ENCODE measurements around the gene HIP1R.

HIP1R gene

DNA sequence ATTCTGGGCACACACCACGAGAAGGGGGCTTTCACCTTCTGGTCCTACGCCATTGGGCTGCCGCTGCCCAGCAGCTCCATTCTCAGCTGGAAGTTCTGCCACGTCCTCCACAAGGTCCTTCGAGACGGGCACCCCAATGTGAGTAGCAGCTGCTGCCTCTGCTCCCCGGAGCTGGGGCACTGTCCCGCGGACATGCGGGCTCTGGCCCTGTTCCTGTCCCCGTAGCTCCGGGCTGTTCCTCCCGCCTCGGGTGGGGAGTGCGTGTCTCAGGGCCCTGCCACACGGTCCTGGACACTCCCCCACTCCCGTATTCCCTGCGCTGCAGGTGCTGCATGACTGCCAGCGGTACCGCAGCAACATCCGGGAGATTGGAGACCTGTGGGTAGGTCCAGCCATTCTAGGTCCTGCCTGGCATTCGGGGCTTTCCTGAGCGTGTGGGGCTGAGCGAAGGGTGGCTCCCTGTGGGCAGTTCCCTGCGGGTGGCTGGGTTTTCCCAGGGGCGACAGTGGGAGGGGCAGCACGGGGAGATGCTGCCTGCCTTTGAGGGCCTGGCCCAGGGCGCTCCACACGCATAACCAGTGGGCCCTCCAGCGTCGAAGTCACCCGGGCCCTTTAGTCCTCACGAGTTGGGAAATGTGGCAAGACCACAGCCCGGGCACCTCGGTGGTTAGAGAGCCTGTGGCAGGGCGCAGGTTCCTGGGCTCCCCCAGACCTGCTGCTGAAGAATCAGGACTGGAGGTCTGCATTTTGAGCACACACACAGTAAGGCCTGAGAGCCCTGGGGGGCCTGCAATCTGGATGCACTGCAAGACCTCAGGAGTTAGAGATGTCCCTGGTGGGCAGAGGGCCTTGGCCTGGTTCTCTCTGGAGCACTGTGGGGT lies 13.5 kb downstream of the HIP1R start:
- no peak overlapping the region for H3K27ac ChIP-seq
- H3K36me3 ChIP-seq = no peaks in the 10 kb centered on the region
- TF ChIP-seq, protein P1, sequence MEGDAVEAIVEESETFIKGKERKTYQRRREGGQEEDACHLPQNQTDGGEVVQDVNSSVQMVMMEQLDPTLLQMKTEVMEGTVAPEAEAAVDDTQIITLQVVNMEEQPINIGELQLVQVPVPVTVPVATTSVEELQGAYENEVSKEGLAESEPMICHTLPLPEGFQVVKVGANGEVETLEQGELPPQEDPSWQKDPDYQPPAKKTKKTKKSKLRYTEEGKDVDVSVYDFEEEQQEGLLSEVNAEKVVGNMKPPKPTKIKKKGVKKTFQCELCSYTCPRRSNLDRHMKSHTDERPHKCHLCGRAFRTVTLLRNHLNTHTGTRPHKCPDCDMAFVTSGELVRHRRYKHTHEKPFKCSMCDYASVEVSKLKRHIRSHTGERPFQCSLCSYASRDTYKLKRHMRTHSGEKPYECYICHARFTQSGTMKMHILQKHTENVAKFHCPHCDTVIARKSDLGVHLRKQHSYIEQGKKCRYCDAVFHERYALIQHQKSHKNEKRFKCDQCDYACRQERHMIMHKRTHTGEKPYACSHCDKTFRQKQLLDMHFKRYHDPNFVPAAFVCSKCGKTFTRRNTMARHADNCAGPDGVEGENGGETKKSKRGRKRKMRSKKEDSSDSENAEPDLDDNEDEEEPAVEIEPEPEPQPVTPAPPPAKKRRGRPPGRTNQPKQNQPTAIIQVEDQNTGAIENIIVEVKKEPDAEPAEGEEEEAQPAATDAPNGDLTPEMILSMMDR (IDR thresholded peaks at IDR 0.05) = no peak
- H3K4me1 ChIP-seq (ENCODE audit: control insufficient read depth in 1 of 2, insufficient read depth in 1 of 2, low read depth in 1 of 2, low read length in 1 of 2) = no peaks in the 10 kb centered on the region
- H3K27me3 ChIP-seq = no peaks in the 10 kb centered on the region
- no peak overlapping the region for H3K4me3 ChIP-seq (ENCODE audit: low read depth in 1 of 2, low read length in 1 of 2)
- no peaks in the 10 kb centered on the region for H3K9me3 ChIP-seq

DNA sequence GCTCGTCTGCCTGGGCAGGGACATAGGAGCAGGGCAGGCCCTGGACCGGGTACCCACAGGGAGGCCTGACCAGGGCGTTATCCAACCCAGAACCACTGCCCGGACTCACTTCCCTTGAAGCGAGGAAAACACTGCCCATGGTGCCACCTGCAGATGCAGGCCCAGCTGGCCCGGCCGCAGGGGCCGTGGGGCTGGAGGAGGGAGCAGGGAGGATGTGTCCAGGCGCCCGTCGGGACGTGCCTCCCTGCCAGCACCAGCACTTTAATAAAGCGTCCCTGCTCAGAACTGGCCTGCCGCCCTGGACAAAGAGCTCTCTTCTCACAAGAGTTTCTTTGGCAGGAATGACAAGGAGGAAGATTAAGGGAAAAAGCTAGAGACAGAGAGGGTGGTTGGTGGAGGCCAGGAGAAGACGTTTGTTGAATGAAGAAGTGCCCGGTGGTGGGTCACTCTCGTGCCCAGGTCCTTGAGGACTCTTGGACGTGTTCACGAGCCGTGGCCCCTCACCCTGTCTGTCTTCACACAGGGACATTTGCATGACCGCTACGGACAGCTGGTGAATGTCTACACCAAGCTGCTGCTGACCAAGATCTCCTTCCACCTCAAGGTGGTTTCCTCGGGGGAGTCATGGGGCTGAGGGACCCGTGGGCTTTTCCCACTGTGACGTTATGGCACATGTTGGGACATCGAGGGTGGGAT lies 14.2 kb downstream of the HIP1R start:
- no peak overlapping the region for H3K27ac ChIP-seq

DNA sequence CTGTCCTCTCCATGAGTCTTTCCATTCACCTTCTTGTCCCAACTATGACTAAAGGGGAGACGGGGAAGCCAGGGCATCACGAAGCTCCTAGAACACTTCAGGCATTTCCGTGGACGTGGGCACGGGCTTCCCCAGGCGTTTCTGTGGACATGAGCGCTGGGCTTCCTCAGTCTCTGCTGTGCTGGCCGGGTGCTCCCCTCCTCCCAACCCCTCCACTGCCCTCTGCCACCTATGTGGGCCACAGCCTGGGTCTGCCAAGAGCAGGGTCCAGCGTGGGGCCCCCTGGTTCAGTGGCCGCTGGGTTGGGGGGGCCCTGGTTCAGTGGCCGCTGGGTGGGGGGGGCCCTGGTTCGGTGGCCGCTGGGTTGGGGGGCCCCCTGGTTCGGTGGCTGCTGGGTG lies 14.8 kb downstream of the HIP1R start:
- Histone ChIP-seq H3K27ac (no peak overlapping the region), H3K4me1 (ENCODE audit: control insufficient read depth in 1 of 2, insufficient read depth in 1 of 2, low read depth in 1 of 2, low read length in 1 of 2) (no peaks in the 10 kb centered on the region), H3K4me3 (ENCODE audit: low read depth in 1 of 2, low read length in 1 of 2) (no peak overlapping the region), H3K9me3 (no peaks in the 10 kb centered on the region), H3K36me3 (peaks cover 7% of the 10 kb centered on the region), H3K27me3 (no peaks in the 10 kb centered on the region)
- TF ChIP-seq, protein P1 (IDR thresholded peaks at IDR 0.05) = no peak

More for the DNA sequence above, 14.2 kb downstream of the HIP1R start:
- no peaks in the 10 kb centered on the region for H3K4me1 ChIP-seq (ENCODE audit: control insufficient read depth in 1 of 2, insufficient read depth in 1 of 2, low read depth in 1 of 2, low read length in 1 of 2)
- no peaks in the 10 kb centered on the region for H3K9me3 ChIP-seq
- TF ChIP-seq, protein P1 (IDR thresholded peaks at IDR 0.05) = no peak
- H3K27me3 ChIP-seq = no peaks in the 10 kb centered on the region
- H3K36me3 ChIP-seq = peaks cover 1% of the 10 kb centered on the region
- H3K4me3 ChIP-seq (ENCODE audit: low read depth in 1 of 2, low read length in 1 of 2) = no peak overlapping the region

DNA sequence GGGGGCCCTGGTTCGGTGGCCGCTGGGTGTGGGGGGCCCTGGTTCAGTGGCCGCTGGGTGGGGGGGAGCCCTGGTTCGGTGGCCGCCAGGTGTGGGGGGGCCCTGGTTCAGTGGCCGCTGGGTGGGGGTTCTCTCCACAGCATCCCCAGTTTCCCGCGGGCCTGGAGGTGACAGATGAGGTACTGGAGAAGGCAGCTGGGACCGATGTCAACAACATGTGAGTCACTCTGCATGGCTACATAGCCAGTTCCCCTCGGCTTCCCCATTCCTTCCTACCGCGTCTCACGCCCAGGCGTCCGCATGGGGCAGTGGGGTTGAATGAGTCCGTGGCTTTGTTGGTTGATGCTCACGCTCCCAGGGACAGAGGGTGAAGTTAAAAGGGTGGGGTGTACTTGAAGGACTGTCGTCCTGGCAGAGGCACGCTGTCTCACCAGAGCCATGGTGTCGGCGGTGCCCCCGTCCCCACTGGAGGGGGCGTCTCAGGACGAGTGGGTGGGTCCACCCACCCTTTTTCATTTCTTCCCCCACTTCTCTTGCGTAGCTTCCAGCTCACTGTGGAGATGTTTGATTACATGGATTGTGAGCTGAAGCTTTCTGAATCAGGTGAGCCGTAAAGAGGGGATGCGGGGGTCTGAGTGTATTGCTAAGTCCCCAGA lies 15.6 kb downstream of the HIP1R start:
- Histone ChIP-seq H3K9me3 (no peaks in the 10 kb centered on the region), H3K27ac (no peak overlapping the region), H3K4me3 (ENCODE audit: low read depth in 1 of 2, low read length in 1 of 2) (no peak overlapping the region), H3K27me3 (no peaks in the 10 kb centered on the region), H3K36me3 (peaks cover 14% of the 10 kb centered on the region), H3K4me1 (ENCODE audit: control insufficient read depth in 1 of 2, insufficient read depth in 1 of 2, low read depth in 1 of 2, low read length in 1 of 2) (no peaks in the 10 kb centered on the region)
- TF ChIP-seq, protein P1 (IDR thresholded peaks at IDR 0.05) = no peak

DNA sequence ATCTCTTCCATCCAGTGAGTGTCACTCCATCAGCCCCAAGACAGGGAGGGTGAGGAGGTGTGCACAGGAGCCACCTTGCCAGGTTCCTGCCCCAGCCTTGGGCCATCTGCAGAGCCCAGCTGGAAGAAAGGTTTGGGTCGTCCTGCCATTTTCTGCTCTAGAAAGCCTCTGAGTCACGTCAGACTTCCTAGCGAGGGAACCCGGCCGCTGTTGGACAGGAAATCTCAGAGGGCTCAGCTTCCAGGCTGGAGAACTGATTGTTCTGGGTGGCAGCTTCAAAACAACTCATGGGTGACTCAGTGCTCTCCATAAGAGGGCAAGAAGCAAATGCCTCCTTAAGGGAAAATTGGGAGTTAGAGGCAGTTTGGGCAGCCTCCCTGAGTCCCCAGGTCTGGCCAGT lies 16.6 kb downstream of the HIP1R start:
- H3K36me3 ChIP-seq = peaks cover 24% of the 10 kb centered on the region
- no peaks in the 10 kb centered on the region for H3K4me1 ChIP-seq (ENCODE audit: control insufficient read depth in 1 of 2, insufficient read depth in 1 of 2, low read depth in 1 of 2, low read length in 1 of 2)
- H3K9me3 ChIP-seq = no peaks in the 10 kb centered on the region
- H3K27me3 ChIP-seq = no peaks in the 10 kb centered on the region
- TF ChIP-seq, protein P1 (IDR thresholded peaks at IDR 0.05) = no peak
- no peak overlapping the region for H3K27ac ChIP-seq
- no peak overlapping the region for H3K4me3 ChIP-seq (ENCODE audit: low read depth in 1 of 2, low read length in 1 of 2)

Measured in neutrophil (primary cell).